Measurements from ENCODE around the gene FAM81A. TPM values are rescaled to one million over a fixed set of nuclear protein-coding genes. Genes with fewer than 3 reads are reported as not detected.

The FAM81A gene
- polyA plus RNA-seq, 1 donor from 2014 or later: 5.0 TPM

DNA sequence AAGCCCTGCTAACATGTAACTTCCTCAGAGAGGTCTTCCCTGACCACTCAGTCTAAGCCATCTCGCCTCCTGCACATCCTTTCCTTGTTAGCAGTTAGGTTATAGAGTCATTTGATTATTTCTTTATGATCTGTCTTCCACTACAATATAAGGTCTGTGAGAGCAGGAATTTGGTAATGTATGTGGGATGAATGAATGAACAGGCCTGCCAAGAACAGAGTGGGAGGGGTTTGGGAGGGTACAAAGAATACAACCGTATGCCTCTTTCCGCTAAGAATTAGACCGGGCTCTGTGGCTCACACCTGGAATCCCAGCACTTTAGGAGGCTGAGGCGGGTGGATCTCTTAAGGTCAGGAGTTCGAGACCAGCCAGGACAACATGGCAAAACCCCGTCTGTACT, 32.9 kb upstream of the FAM81A start:
- Histone ChIP-seq H4K20me1 (ENCODE audit: insufficient read depth) (no peaks in the 10 kb centered on the region), H3K79me2 (replicated peaks; ENCODE audit: insufficient read depth, low read length) (no peaks in the 10 kb centered on the region), H3K9me2 (ENCODE audit: insufficient read depth, low read length) (no peaks in the 10 kb centered on the region), H3K4me2 (ENCODE audit: low read length) (no peak overlapping the region), H3K27ac (ENCODE audit: low read length) (no peak overlapping the region), H3K4me3 (ENCODE audit: low read length) (no peak overlapping the region), H3F3A (ENCODE audit: insufficient read depth, low read length, poor library complexity, severe bottlenecking) (no peaks in the 10 kb centered on the region), H3K9ac (ENCODE audit: low read length) (no peak overlapping the region), H2AFZ (ENCODE audit: low read depth, low read length) (no peak overlapping the region), H3K9me3 (ENCODE audit: low read length) (no peaks in the 10 kb centered on the region), H3K36me3 (ENCODE audit: insufficient read depth, low read length) (no peaks in the 10 kb centered on the region), H3K27me3 (ENCODE audit: insufficient read depth, low read depth, low read length) (no peaks in the 10 kb centered on the region)
- TF ChIP-seq RAD21 (conservative IDR thresholded peaks at IDR 0.05) (no peak), SMC3 (conservative IDR thresholded peaks at IDR 0.05; ENCODE audit: poor library complexity) (no peak), EP300 (conservative IDR thresholded peaks at IDR 0.05; ENCODE audit: poor library complexity, severe bottlenecking) (no peak), MXI1 (conservative IDR thresholded peaks at IDR 0.05; ENCODE audit: poor library complexity, severe bottlenecking) (no peak), EZH2 (IDR thresholded peaks at IDR 0.05; ENCODE audit: borderline replicate concordance, insufficient read depth, low read length, poor library complexity, severe bottlenecking) (no peak), POLR2AphosphoS5 (IDR thresholded peaks at IDR 0.05) (no peak), TAF1 (IDR thresholded peaks at IDR 0.05; ENCODE audit: low read depth) (no peak)
- TF ChIP-seq, protein P1, sequence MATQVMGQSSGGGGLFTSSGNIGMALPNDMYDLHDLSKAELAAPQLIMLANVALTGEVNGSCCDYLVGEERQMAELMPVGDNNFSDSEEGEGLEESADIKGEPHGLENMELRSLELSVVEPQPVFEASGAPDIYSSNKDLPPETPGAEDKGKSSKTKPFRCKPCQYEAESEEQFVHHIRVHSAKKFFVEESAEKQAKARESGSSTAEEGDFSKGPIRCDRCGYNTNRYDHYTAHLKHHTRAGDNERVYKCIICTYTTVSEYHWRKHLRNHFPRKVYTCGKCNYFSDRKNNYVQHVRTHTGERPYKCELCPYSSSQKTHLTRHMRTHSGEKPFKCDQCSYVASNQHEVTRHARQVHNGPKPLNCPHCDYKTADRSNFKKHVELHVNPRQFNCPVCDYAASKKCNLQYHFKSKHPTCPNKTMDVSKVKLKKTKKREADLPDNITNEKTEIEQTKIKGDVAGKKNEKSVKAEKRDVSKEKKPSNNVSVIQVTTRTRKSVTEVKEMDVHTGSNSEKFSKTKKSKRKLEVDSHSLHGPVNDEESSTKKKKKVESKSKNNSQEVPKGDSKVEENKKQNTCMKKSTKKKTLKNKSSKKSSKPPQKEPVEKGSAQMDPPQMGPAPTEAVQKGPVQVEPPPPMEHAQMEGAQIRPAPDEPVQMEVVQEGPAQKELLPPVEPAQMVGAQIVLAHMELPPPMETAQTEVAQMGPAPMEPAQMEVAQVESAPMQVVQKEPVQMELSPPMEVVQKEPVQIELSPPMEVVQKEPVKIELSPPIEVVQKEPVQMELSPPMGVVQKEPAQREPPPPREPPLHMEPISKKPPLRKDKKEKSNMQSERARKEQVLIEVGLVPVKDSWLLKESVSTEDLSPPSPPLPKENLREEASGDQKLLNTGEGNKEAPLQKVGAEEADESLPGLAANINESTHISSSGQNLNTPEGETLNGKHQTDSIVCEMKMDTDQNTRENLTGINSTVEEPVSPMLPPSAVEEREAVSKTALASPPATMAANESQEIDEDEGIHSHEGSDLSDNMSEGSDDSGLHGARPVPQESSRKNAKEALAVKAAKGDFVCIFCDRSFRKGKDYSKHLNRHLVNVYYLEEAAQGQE (IDR thresholded peaks at IDR 0.05; ENCODE audit: borderline replicate concordance): no peak
- TF ChIP-seq, protein P2, sequence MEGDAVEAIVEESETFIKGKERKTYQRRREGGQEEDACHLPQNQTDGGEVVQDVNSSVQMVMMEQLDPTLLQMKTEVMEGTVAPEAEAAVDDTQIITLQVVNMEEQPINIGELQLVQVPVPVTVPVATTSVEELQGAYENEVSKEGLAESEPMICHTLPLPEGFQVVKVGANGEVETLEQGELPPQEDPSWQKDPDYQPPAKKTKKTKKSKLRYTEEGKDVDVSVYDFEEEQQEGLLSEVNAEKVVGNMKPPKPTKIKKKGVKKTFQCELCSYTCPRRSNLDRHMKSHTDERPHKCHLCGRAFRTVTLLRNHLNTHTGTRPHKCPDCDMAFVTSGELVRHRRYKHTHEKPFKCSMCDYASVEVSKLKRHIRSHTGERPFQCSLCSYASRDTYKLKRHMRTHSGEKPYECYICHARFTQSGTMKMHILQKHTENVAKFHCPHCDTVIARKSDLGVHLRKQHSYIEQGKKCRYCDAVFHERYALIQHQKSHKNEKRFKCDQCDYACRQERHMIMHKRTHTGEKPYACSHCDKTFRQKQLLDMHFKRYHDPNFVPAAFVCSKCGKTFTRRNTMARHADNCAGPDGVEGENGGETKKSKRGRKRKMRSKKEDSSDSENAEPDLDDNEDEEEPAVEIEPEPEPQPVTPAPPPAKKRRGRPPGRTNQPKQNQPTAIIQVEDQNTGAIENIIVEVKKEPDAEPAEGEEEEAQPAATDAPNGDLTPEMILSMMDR (IDR thresholded peaks at IDR 0.05; ENCODE audit: poor library complexity, severe bottlenecking): no peak

DNA sequence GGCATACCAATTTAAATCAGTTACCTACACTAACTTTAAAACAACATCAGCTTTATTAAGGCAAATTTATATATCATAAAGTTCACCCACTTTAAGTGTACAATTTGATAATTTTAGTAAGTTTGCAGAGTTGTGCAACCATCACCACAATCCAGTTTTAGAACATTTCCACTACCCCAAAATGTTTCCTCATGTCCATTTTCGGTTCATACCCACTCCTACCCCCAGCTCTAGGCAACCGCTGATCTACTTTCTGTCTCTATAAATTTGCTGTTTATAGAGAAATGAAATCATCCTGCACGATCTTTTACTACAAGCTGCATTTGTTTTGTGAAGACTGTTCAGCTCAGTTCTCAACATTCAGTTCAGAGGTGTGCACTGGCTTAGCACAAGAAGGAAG, 31.5 kb upstream of the FAM81A start:
- TF ChIP-seq SMC3 (conservative IDR thresholded peaks at IDR 0.05; ENCODE audit: poor library complexity) (no peak), RAD21 (conservative IDR thresholded peaks at IDR 0.05) (no peak), TAF1 (IDR thresholded peaks at IDR 0.05; ENCODE audit: low read depth) (no peak), POLR2AphosphoS5 (IDR thresholded peaks at IDR 0.05) (no peak), EP300 (conservative IDR thresholded peaks at IDR 0.05; ENCODE audit: poor library complexity, severe bottlenecking) (no peak), EZH2 (IDR thresholded peaks at IDR 0.05; ENCODE audit: borderline replicate concordance, insufficient read depth, low read length, poor library complexity, severe bottlenecking) (no peak), MXI1 (conservative IDR thresholded peaks at IDR 0.05; ENCODE audit: poor library complexity, severe bottlenecking) (no peak)
- TF ChIP-seq, protein P1 (IDR thresholded peaks at IDR 0.05; ENCODE audit: borderline replicate concordance): no peak
- TF ChIP-seq, protein P2 (IDR thresholded peaks at IDR 0.05; ENCODE audit: poor library complexity, severe bottlenecking): no peak
- Histone ChIP-seq H3K27ac (ENCODE audit: low read length) (no peak overlapping the region), H3K36me3 (ENCODE audit: insufficient read depth, low read length) (no peaks in the 10 kb centered on the region), H3K79me2 (replicated peaks; ENCODE audit: insufficient read depth, low read length) (no peaks in the 10 kb centered on the region), H3K9me3 (ENCODE audit: low read length) (no peaks in the 10 kb centered on the region), H2AFZ (ENCODE audit: low read depth, low read length) (no peak overlapping the region), H3K27me3 (ENCODE audit: insufficient read depth, low read depth, low read length) (no peaks in the 10 kb centered on the region), H4K20me1 (ENCODE audit: insufficient read depth) (no peaks in the 10 kb centered on the region), H3F3A (ENCODE audit: insufficient read depth, low read length, poor library complexity, severe bottlenecking) (no peaks in the 10 kb centered on the region), H3K4me3 (ENCODE audit: low read length) (no peak overlapping the region), H3K9me2 (ENCODE audit: insufficient read depth, low read length) (no peaks in the 10 kb centered on the region), H3K9ac (ENCODE audit: low read length) (no peak overlapping the region), H3K4me2 (ENCODE audit: low read length) (no peak overlapping the region)
